GM19463 (cell line): ENCODE data around the gene TMF1.
A peak's percentile ranks its signal among the peaks of the same experiment; 100 is the strongest.

ENCODE experiments used
- ATAC-seq: cut with Tn5 transposase; IDR thresholded peaks from one replicate; pipeline ENCODE4 v1.9.1; 2021; ENCODE audit warnings: mild to moderate bottlenecking, moderate library complexity; ENCODE audit not compliant: unreplicated experiment

The TMF1 gene

GRCh38 chr3:68984011-68984530 lies 68.1 kb downstream of the TMF1 start:
- ATAC-seq: no peak

DNA sequence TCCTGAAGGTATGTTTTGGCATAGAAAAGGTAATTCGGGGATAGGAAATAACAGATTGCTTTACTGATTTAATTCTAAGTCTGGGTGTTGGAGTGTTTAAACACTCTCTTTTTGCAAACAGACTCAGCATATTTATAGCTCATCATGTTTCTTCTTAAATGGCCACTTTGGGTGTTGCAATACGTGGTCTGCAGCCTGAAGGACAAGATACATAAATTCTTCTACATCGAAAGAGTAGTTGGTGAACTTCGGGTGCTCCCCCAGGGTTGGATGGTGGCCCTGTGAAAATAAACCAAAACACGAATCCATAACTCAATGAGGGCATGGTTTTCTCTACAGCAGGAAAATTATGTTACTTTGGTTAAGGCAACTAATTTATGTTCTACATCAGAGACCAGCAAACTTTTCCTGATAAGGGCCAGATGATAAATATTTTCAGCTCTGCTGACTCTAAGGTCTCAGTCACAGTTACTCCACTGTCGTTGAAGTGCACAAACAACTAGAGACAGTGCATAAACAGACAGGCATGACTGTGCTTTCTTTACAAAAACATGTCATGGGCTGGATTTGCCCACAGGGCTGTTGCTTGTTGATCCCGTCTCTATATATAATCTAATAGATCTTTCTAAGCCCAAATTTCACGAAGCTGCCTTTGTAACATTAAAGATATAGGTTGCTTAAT lies 74.5 kb downstream of the TMF1 start:
- no peak for ATAC-seq

GRCh38 chr3:68974711-68975110 lies 77.4 kb downstream of the TMF1 start:
- ATAC-seq: no peak

- ATAC-seq: no peak
Measured at GRCh38 chr3:68973639-68974038, 78.5 kb downstream of the TMF1 start.

DNA sequence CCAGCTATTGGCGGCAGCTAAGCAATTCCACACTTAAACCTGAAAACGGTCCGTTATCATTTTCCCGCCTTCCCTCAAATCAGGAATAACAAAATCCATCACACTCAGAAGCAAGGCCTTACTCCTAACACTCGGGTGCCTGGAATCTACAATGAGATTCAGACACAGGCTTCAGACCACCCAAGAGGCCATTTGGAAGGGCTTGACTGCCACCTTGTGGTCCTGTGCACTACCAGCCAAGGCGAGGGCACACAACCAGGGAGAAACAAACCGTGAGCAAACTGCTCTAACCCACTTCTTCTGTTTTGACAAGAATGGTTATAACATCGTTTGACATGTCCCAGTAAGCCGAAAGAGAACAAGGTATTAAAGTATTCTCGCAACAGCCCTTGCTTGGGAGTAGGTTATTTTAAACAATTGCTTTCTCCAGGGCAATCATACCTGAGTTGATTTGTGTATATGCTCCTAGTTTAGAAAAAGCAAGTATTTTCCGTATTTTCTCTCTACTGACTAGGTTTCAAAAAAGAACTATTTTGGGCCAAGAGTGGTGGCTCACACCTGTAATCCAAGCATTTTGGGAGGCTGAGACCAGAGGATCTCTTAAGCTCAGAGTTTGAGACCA lies 79.7 kb downstream of the TMF1 start:
- peak; percentile 88 for ATAC-seq
